Fibroblast of lung (primary cell): ENCODE data around the gene TSNAXIP1. TPM values are rescaled to one million over a fixed set of nuclear protein-coding genes. Genes with fewer than 3 reads are reported as not detected.

Experiments used
- DNase-seq, 2 donors: peaks; one replicate each; pipeline versions ENCODE4 v3.0.0 to v3.0.0-alpha.2; 2010; ENCODE audit warnings: low read depth in 2 of 2
- H2AFZ ChIP-seq: 2 replicates; pipeline ENCODE4 v1.5.1; 2012; ENCODE audit warnings: low read length, control low read depth, inconsistent platforms
- H3K27ac ChIP-seq: 2 replicates; pipeline ENCODE4 v1.5.1; 2011; ENCODE audit warnings: low read length, control low read depth; ENCODE audit not compliant: insufficient read depth
- H3K27me3 ChIP-seq: 2 replicates; pipeline ENCODE4 v1.5.1; 2011; ENCODE audit warnings: mild to moderate bottlenecking, low read length; ENCODE audit not compliant: control insufficient read depth, insufficient read depth
- H3K36me3 ChIP-seq: 2 replicates; pipeline ENCODE4 v1.5.1; 2011; ENCODE audit warnings: low read length; ENCODE audit not compliant: control insufficient read depth, insufficient read depth
- H3K4me1 ChIP-seq: 2 replicates; pipeline ENCODE4 v1.5.1; 2011; ENCODE audit warnings: low read length; ENCODE audit not compliant: control insufficient read depth, insufficient read depth; ENCODE audit errors: extremely low read depth
- H3K4me2 ChIP-seq: 2 replicates; pipeline ENCODE4 v1.5.1; 2011; ENCODE audit warnings: low read length, control low read depth; ENCODE audit not compliant: insufficient read depth; ENCODE audit errors: extremely low read depth
- H3K4me3 ChIP-seq, 4 experiments: fragments of 200-600 bp in 1 of 4; sonication (generic) in 1 of 4; replicated peaks in 1 of 4; 2 replicates each; pipeline ENCODE4 v1.5.1; 2011 to 2016; ENCODE audit warnings: low read length in 4 of 4, low read depth in 3 of 4, mild to moderate bottlenecking in 3 of 4, control low read depth in 2 of 4, inconsistent platforms in 1 of 4, mixed read lengths in 1 of 4; ENCODE audit not compliant: insufficient read depth in 1 of 4; ENCODE audit errors: control extremely low read depth in 1 of 4
- H3K79me2 ChIP-seq: 2 replicates; pipeline ENCODE4 v1.5.1; 2012; ENCODE audit warnings: mild to moderate bottlenecking, low read length, inconsistent platforms; ENCODE audit not compliant: control insufficient read depth, insufficient read depth
- H3K9ac ChIP-seq: 2 replicates; pipeline ENCODE4 v1.5.1; 2011; ENCODE audit warnings: mild to moderate bottlenecking, low read length, control low read depth; ENCODE audit not compliant: insufficient read depth
- H3K9me3 ChIP-seq: 2 replicates; pipeline ENCODE4 v1.5.1; 2012; ENCODE audit warnings: low read depth, low read length; ENCODE audit not compliant: control insufficient read depth, insufficient read depth
- H4K20me1 ChIP-seq: 2 replicates; pipeline ENCODE4 v1.5.1; 2011; ENCODE audit warnings: low read length; ENCODE audit not compliant: control insufficient read depth, insufficient read depth; ENCODE audit errors: extremely low read depth
- CTCF ChIP-seq, 2 donors: IDR thresholded peaks in 1 of 2; conservative IDR thresholded peaks in 1 of 2; 1 replicate in 1 of 2; 2 replicates in 1 of 2; pipeline ENCODE4 v1.5.1; 2011 to 2012; ENCODE audit warnings: low read length in 2 of 2, control low read depth in 1 of 2, inconsistent platforms in 1 of 2, low read depth in 1 of 2, mild to moderate bottlenecking in 1 of 2
- EZH2 ChIP-seq: IDR thresholded peaks from 2 replicates; pipeline ENCODE4 v1.5.1; 2012; ENCODE audit warnings: low read length, control low read depth, mild to moderate bottlenecking; ENCODE audit errors: missing control alignments
- polyA plus RNA-seq, 2 donors: library from polyadenylated mRNA; depleted of rRNA in 1 of 2; stranded (reverse) in 1 of 2; unstranded in 1 of 2; fragments of >200 nt; gene quantifications; 2 replicates each; pipeline ENCODE4 v1.2.1, GENCODE V29; 2011 to 2012; ENCODE audit warnings: missing spikeins in 1 of 2
- total RNA-seq: library from RNA; depleted of rRNA; stranded (reverse); fragments of >200 nt; gene quantifications from 2 replicates; pipeline ENCODE4 v1.2.1, GENCODE V29; 2014

Gene TSNAXIP1
- total and polyA plus RNA-seq, 2 donors (not counting 1 experiment from before 2014, with no cell fraction given) = 0.45 to 1.2 TPM

GRCh38 chr16:67780847-67781564 lies 25.7 kb upstream of the TSNAXIP1 start:
- Histone ChIP-seq H3K4me2 (no peak overlapping the region), H3K79me2 (no peaks in the 10 kb centered on the region), H2AFZ (no peak overlapping the region), H3K27me3 (no peaks in the 10 kb centered on the region), H4K20me1 (no peaks in the 10 kb centered on the region), H3K4me3 (no peak overlapping the region), H3K9me3 (no peaks in the 10 kb centered on the region), H3K9ac (no peak overlapping the region), H3K4me1 (no peaks in the 10 kb centered on the region), H3K27ac (no peak overlapping the region), H3K36me3 (no peaks in the 10 kb centered on the region)
- no peak for TF ChIP-seq EZH2
- TF ChIP-seq CTCF (conservative IDR thresholded peaks at IDR 0.05 in 1 of 2, IDR thresholded peaks at IDR 0.05 in 1 of 2; ENCODE audit: low read depth in 1 of 2, low read length in 2 of 2) = no peak
- DNase-seq = no peak

GRCh38 chr16:67781565-67781921 lies 25.1 kb upstream of the TSNAXIP1 start:
- Histone ChIP-seq H3K9me3 (no peaks in the 10 kb centered on the region), H4K20me1 (no peaks in the 10 kb centered on the region), H2AFZ (no peak overlapping the region), H3K27ac (no peak overlapping the region), H3K4me3 (no peak overlapping the region), H3K27me3 (no peaks in the 10 kb centered on the region), H3K9ac (no peak overlapping the region), H3K36me3 (no peaks in the 10 kb centered on the region), H3K4me2 (no peak overlapping the region), H3K79me2 (no peaks in the 10 kb centered on the region), H3K4me1 (no peaks in the 10 kb centered on the region)
- DNase-seq = peak in 1 of 2 donors; percentile 16
- TF ChIP-seq CTCF (conservative IDR thresholded peaks at IDR 0.05 in 1 of 2, IDR thresholded peaks at IDR 0.05 in 1 of 2; ENCODE audit: low read depth in 1 of 2, low read length in 2 of 2) = no peak
- TF ChIP-seq EZH2 = no peak

- no peaks in the 10 kb centered on the region for H3K27me3 ChIP-seq
- H3K27ac ChIP-seq = no peak overlapping the region
- no peaks in the 10 kb centered on the region for H3K4me1 ChIP-seq
- H3K9me3 ChIP-seq = no peaks in the 10 kb centered on the region
- H2AFZ ChIP-seq = no peak overlapping the region
- H3K4me2 ChIP-seq = no peak overlapping the region
- H3K4me3 ChIP-seq = no peak overlapping the region
- no peaks in the 10 kb centered on the region for H3K79me2 ChIP-seq
- TF ChIP-seq EZH2 = no peak
- no peak for TF ChIP-seq CTCF (conservative IDR thresholded peaks at IDR 0.05 in 1 of 2, IDR thresholded peaks at IDR 0.05 in 1 of 2; ENCODE audit: low read depth in 1 of 2, low read length in 2 of 2)
- H3K36me3 ChIP-seq = no peaks in the 10 kb centered on the region
- H3K9ac ChIP-seq = no peak overlapping the region
- H4K20me1 ChIP-seq = no peaks in the 10 kb centered on the region
- DNase-seq = no peak
These were observed 23.9 kb upstream of the TSNAXIP1 start for GRCh38 chr16:67782567-67783352.
